ENCODE results near the gene CFAP73. TPM values are rescaled to one million over a fixed set of nuclear protein-coding genes. Genes with fewer than 3 reads are reported as not detected.
A peak's percentile ranks its signal among the peaks of the same experiment; 100 is the strongest.

Gene CFAP73
- total and polyA plus RNA-seq, 2 of the 8 experiments (the other 6 are each of a cell fraction or from before 2014, with no cell fraction given) = 0.45 to 0.56 TPM

DNA sequence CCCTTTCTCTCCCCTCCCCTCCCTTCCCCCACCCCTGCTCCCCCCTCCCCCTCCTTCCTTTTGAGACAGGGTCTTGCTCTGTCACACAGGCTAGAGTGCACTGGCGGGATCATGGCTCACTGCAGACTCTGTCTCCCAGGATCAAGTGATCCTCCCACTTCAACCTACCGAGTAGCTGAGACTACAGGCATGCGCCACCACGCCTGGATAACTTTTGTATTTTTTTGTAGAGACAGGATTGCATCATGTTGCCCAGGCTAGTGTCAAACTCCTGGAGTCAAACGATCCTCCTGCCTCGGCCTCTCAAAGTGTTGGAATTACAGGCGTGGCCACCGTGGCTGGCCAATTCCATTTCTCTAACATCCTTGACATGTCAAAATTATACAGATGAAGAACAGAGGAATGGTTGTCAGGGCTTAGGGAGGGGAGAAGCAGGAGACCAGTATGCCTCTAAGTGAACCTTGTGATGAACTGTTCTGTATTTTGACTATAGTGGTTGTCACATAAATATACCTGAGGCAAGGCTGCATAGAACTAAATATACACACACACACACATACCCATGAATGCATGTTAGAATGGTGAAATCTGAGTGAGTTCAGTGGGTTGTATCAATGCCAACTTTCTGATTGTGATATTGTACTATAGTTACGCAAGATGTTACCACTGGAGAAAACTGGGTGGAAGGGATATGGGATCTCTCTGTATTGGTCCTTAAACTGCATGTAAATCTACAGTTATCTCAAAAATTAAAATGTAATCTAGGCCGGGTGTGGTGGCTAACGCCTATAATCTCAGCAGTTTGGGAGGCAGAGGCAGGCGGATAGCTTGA, 3.6 kb upstream of the CFAP73 start:
- no peaks in the 10 kb centered on the region for H3K79me1 ChIP-seq (ENCODE audit: low read depth, low read length)
- ChIA-PET CTCF (ENCODE audit: partially characterized antibody) (interaction anchor here (1.0 to 2.6 kb wide), 6 partner anchors 10 to 153 kb away, joined by 3 to 12 read pairs (median 4); partner anchors contain the start of gene RASAL1), POLR2A (ENCODE audit: partially characterized antibody) (interaction anchor here (1.7 to 2.1 kb wide), 2 partner anchors 9 to 11 kb away, joined by 7 to 8 read pairs; partner anchors contain the start of gene RASAL1)
- H2BK12ac ChIP-seq (ENCODE audit: low read depth, low read length) = no peak overlapping the region
- H3K4ac ChIP-seq (replicated peaks; ENCODE audit: insufficient read length, low read depth, low read length) = no peak overlapping the region
- no peak for DNase-seq (ENCODE audit: low read depth in 1 of 2, low spot score in 2 of 2)
- H3K4me3 ChIP-seq (ENCODE audit: extremely low read depth in 1 of 4, insufficient read depth in 2 of 4, low read depth in 3 of 4, low read length in 4 of 4) = no peak overlapping the region
- no peaks in the 10 kb centered on the region for H3K79me2 ChIP-seq (ENCODE audit: control insufficient read depth in 1 of 2, insufficient read depth in 2 of 2, low read length in 2 of 2)
- peaks cover 2% of the 10 kb centered on the region; the same call in 1 of the 2 replicates for H3K23me2 ChIP-seq (ENCODE audit: low read depth, low read length)
- no peak overlapping the region for H4K91ac ChIP-seq (replicated peaks; ENCODE audit: insufficient read length, low read length)
- no peak overlapping the region for H2AK5ac ChIP-seq (ENCODE audit: low read depth, low read length)
- no peak overlapping the region for H3K23ac ChIP-seq (ENCODE audit: insufficient read length)
- 0 out of 4 replicates have a peak overlapping the region, but pooled peaks of 1 of the 2 experiments have one; percentile 26 for H3K4me2 ChIP-seq (ENCODE audit: insufficient read depth in 1 of 2, low read depth in 2 of 2, low read length in 2 of 2)
- H3K4me1 ChIP-seq (replicated peaks in 1 of 4; ENCODE audit: control insufficient read depth in 3 of 4, insufficient read depth in 4 of 4, low read length in 3 of 4) = peaks cover 4 to 20% (median 13%) of the 10 kb centered on the region in 4 experiments
- H4K20me1 ChIP-seq (replicated peaks in 1 of 2; ENCODE audit: control insufficient read depth in 1 of 2, insufficient read depth in 2 of 2, low read length in 2 of 2) = no peaks in the 10 kb centered on the region
- no peak overlapping the region for H2BK15ac ChIP-seq (ENCODE audit: low read length)
- H3K27me3 ChIP-seq (replicated peaks in 1 of 4; ENCODE audit: control insufficient read depth in 3 of 4, extremely low read depth in 1 of 4, insufficient read depth in 3 of 4, low read length in 3 of 4) = peaks cover 0 to 3% (median 2%) of the 10 kb centered on the region in 4 experiments; a peak in 3 of 7 replicates
- no peak overlapping the region for H2BK5ac ChIP-seq (ENCODE audit: low read depth, low read length)
- WGBS, 2 experiments (ENCODE audit: extremely low coverage in 1 of 2, insufficient coverage in 1 of 2, insufficient read length in 1 of 2, insufficient replicate concordance in 2 of 2, low coverage in 1 of 2, low lambda C conversion rate in 2 of 2, missing lambda C conversion rate in 1 of 2) = 84% methylated on average over 12 of the region's 12 CpGs; no CpG with 5 or more reads in 1 of the 2 experiments
- FAIRE-seq = no peak
- no peak overlapping the region for H3K56ac ChIP-seq (replicated peaks; ENCODE audit: insufficient read length, low read depth, low read length)
- no peaks in the 10 kb centered on the region for H3K9me3 ChIP-seq (ENCODE audit: insufficient read depth in 2 of 2, low read depth in 1 of 2, low read length in 1 of 2)
- H4K8ac ChIP-seq (ENCODE audit: extremely low read depth, insufficient read depth, low read length) = no peak overlapping the region
- H2BK20ac ChIP-seq (ENCODE audit: low read length) = no peak overlapping the region
- peak overlapping the region; percentile 83; the same call in 1 of the 2 replicates for H2AFZ ChIP-seq (ENCODE audit: low read length)
- H2BK120ac ChIP-seq (replicated peaks; ENCODE audit: low read depth, low read length) = no peak overlapping the region
- no peak overlapping the region for H3K18ac ChIP-seq (ENCODE audit: extremely low read depth, low read length)
- no peak overlapping the region for H3K27ac ChIP-seq (ENCODE audit: low read depth, low read length)
- no peak overlapping the region for H3K9ac ChIP-seq (replicated peaks in 1 of 4; ENCODE audit: extremely low read depth in 1 of 4, low read depth in 3 of 4, low read length in 3 of 4)
- H3K36me3 ChIP-seq (ENCODE audit: control insufficient read depth in 2 of 4, insufficient read depth in 4 of 4, low read length in 3 of 4) = no peaks in the 10 kb centered on the region
- H4K5ac ChIP-seq (ENCODE audit: insufficient read length, low read depth, low read length) = no peak overlapping the region
- H3K14ac ChIP-seq (ENCODE audit: insufficient read length) = no peak overlapping the region
- TF ChIP-seq FOSL1 (IDR thresholded peaks at IDR 0.05; ENCODE audit: insufficient read depth, low read depth, low read length) = no peak

Data from H1 (cell line).